Large intestine (tissue), 3 donors: Measurements from ENCODE around the gene EFNA3. TPM values are rescaled to one million over a fixed set of nuclear protein-coding genes. Genes with fewer than 3 reads are reported as not detected.

ENCODE experiments used
- DNase-seq, 2 donors: peaks; one replicate each; pipeline versions ENCODE4 v3.0.0 to v3.0.0-alpha.2; 2013
- H3K27ac ChIP-seq: one replicate; pipeline ENCODE4 v1.5.1; 2013; ENCODE audit warnings: low read length
- H3K27me3 ChIP-seq: 2 replicates; pipeline ENCODE4 v1.6.1; 2013; ENCODE audit warnings: low read length; ENCODE audit not compliant: control insufficient read depth, insufficient read depth
- H3K36me3 ChIP-seq: 2 replicates; pipeline ENCODE4 v1.6.1; 2013; ENCODE audit warnings: low read length; ENCODE audit not compliant: control insufficient read depth, insufficient read depth
- H3K4me1 ChIP-seq: one replicate; pipeline ENCODE4 v1.6.1; 2013; ENCODE audit warnings: low read length; ENCODE audit not compliant: control insufficient read depth, insufficient read depth
- H3K4me3 ChIP-seq: one replicate; pipeline ENCODE4 v1.5.1; 2013; ENCODE audit warnings: low read length
- H3K9me3 ChIP-seq: one replicate; pipeline ENCODE4 v1.6.1; 2013; ENCODE audit warnings: mild to moderate bottlenecking, low read depth, low read length, moderate library complexity; ENCODE audit not compliant: control insufficient read depth
- WGBS: methylation state at CpG from one replicate; pipeline ENCODE4 v1.1.5; 2013; ENCODE audit warnings: low lambda C conversion rate; ENCODE audit not compliant: insufficient coverage; 5-methylcytosine and 5-hydroxymethylcytosine counted together
- polyA plus RNA-seq: library from polyadenylated mRNA; unstranded; fragments of 120-200 nt; gene quantifications from one replicate; pipeline ENCODE4 v1.2.1, GENCODE V29; 2013

Gene EFNA3
- polyA plus RNA-seq, 1 donor = 9.6 TPM

- H3K36me3 ChIP-seq = no peaks in the 10 kb centered on the region
- no CpG with 5 or more reads among the region's 3 CpGs for WGBS
- H3K9me3 ChIP-seq = no peaks in the 10 kb centered on the region
- no peak for DNase-seq
- H3K4me1 ChIP-seq = peaks cover 8% of the 10 kb centered on the region
- no peaks in the 10 kb centered on the region for H3K27me3 ChIP-seq
- H3K27ac ChIP-seq = no peak overlapping the region
- H3K4me3 ChIP-seq = no peak overlapping the region
Measured at GRCh38 chr1:155037043-155037442, 41.6 kb upstream of the EFNA3 start.

- Histone ChIP-seq H3K27me3 (no peaks in the 10 kb centered on the region), H3K36me3 (no peaks in the 10 kb centered on the region), H3K27ac (no peak overlapping the region), H3K4me1 (peaks cover 13% of the 10 kb centered on the region), H3K4me3 (no peak overlapping the region), H3K9me3 (no peaks in the 10 kb centered on the region)
- no peak for DNase-seq
- 100% methylated on average over 1 of the region's 6 CpGs for WGBS
Measured at GRCh38 chr1:155037851-155038441, 40.7 kb upstream of the EFNA3 start.

- no peaks in the 10 kb centered on the region for H3K36me3 ChIP-seq
- no peaks in the 10 kb centered on the region for H3K9me3 ChIP-seq
- H3K4me3 ChIP-seq = no peak overlapping the region
- WGBS = no CpG with 5 or more reads among the region's 8 CpGs
- H3K27ac ChIP-seq = no peak overlapping the region
- H3K27me3 ChIP-seq = no peaks in the 10 kb centered on the region
- peak in 1 of 2 donors; percentile 65 for DNase-seq
- peaks cover 21% of the 10 kb centered on the region for H3K4me1 ChIP-seq
Measured at GRCh38 chr1:155038602-155039307, 39.9 kb upstream of the EFNA3 start.

- no CpG with 5 or more reads among the region's 4 CpGs for whole genome bisulfite sequencing
- no peak overlapping the region for H3K27ac ChIP-seq
- DNase-seq = no peak
Measured at GRCh38 chr1:155039308-155039669, 39.3 kb upstream of the EFNA3 start.

GRCh38 chr1:155040358-155041093 is 38.1 kb upstream of the EFNA3 start:
- H3K4me1 ChIP-seq = peaks cover 34% of the 10 kb centered on the region
- H3K9me3 ChIP-seq = no peaks in the 10 kb centered on the region
- H3K27me3 ChIP-seq = no peaks in the 10 kb centered on the region
- no peaks in the 10 kb centered on the region for H3K36me3 ChIP-seq
- DNase-seq = no peak
- H3K27ac ChIP-seq = no peak overlapping the region
- H3K4me3 ChIP-seq = no peak overlapping the region
- no CpG with 5 or more reads among the region's 14 CpGs for WGBS

More at GRCh38 chr1:155039308-155039669, 39.3 kb upstream of the EFNA3 start:
- Histone ChIP-seq H3K9me3 (no peaks in the 10 kb centered on the region), H3K4me1 (peaks cover 26% of the 10 kb centered on the region), H3K36me3 (no peaks in the 10 kb centered on the region), H3K4me3 (no peak overlapping the region), H3K27me3 (no peaks in the 10 kb centered on the region)

GRCh38 chr1:155042789-155043188 is 35.8 kb upstream of the EFNA3 start:
- no CpG with 5 or more reads among the region's 5 CpGs for WGBS
- Histone ChIP-seq H3K9me3 (no peaks in the 10 kb centered on the region), H3K4me1 (peaks cover 33% of the 10 kb centered on the region), H3K4me3 (no peak overlapping the region), H3K27ac (peak overlapping the region; percentile 95), H3K27me3 (no peaks in the 10 kb centered on the region), H3K36me3 (no peaks in the 10 kb centered on the region)
- no peak for DNase-seq

- H3K27me3 ChIP-seq = no peaks in the 10 kb centered on the region
- peak overlapping the region; percentile 95 for H3K27ac ChIP-seq
- WGBS = no CpG with 5 or more reads among the region's 12 CpGs
- peak; percentile 74 to 88 for DNase-seq
- no peak overlapping the region for H3K4me3 ChIP-seq
- H3K9me3 ChIP-seq = no peaks in the 10 kb centered on the region
- no peaks in the 10 kb centered on the region for H3K36me3 ChIP-seq
- H3K4me1 ChIP-seq = peaks cover 28% of the 10 kb centered on the region
Measured at GRCh38 chr1:155043301-155043702, 35.3 kb upstream of the EFNA3 start.

GRCh38 chr1:155043793-155044192 is 34.8 kb upstream of the EFNA3 start:
- DNase-seq = peak; percentile 81 to 89
- H3K27ac ChIP-seq = peak overlapping the region; percentile 95
- no CpG with 5 or more reads among the region's 3 CpGs for WGBS

GRCh38 chr1:155044365-155044764 is 34.3 kb upstream of the EFNA3 start:
- Histone ChIP-seq H3K27ac (peak overlapping the region; percentile 95), H3K4me1 (peaks cover 33% of the 10 kb centered on the region), H3K9me3 (no peaks in the 10 kb centered on the region), H3K36me3 (no peaks in the 10 kb centered on the region), H3K4me3 (no peak overlapping the region), H3K27me3 (no peaks in the 10 kb centered on the region)
- WGBS = no CpG with 5 or more reads among the region's 6 CpGs
- peak; percentile 61 to 79 for DNase-seq

More at GRCh38 chr1:155043793-155044192, 34.8 kb upstream of the EFNA3 start:
- no peaks in the 10 kb centered on the region for H3K27me3 ChIP-seq
- H3K4me1 ChIP-seq = peaks cover 29% of the 10 kb centered on the region
- no peaks in the 10 kb centered on the region for H3K9me3 ChIP-seq
- no peaks in the 10 kb centered on the region for H3K36me3 ChIP-seq
- no peak overlapping the region for H3K4me3 ChIP-seq

GRCh38 chr1:155044812-155045657 is 33.6 kb upstream of the EFNA3 start:
- H3K9me3 ChIP-seq = no peaks in the 10 kb centered on the region
- peak overlapping the region; percentile 95 for H3K27ac ChIP-seq
- no peak overlapping the region for H3K4me3 ChIP-seq
- WGBS = no CpG with 5 or more reads among the region's 7 CpGs
- H3K4me1 ChIP-seq = peaks cover 39% of the 10 kb centered on the region
- peak; percentile 72 to 77 for DNase-seq
- H3K36me3 ChIP-seq = no peaks in the 10 kb centered on the region
- no peaks in the 10 kb centered on the region for H3K27me3 ChIP-seq
